Activated CD8-positive, alpha-beta T cell treated with anti-CD3 and anti-CD28 coated beads, Interleukin-2, amount 10 ng/mL, durations not matched to agents 7 days and 5 days (primary cell): Measurements from ENCODE around the gene HOGA1. TPM values are rescaled to one million over a fixed set of nuclear protein-coding genes. Genes with fewer than 3 reads are reported as not detected.
"Not testable (repeated sequence)": the region's sequence is repeated elsewhere in the genome, so short reads cannot be mapped to it uniquely, and the experiment has no call there.

Source experiments
- ATAC-seq: fragments of 150-1000 bp; cut with Tn5 transposase; one replicate; pipeline ENCODE4 v1.10.0; 2021; ENCODE audit warnings: moderate library complexity
- CTCF ChIA-PET: fragments of 350-600 bp; sonication (Branson Sonifier 250); formaldehyde crosslinking; loops from one replicate; lab custom pipeline; 2021; ENCODE audit warnings: antibody characterized with exemption; lab: Charles Lee
- POLR2A ChIA-PET: fragments of 350-600 bp; sonication (Branson Sonifier 250); formaldehyde crosslinking; loops from one replicate; lab custom pipeline; 2021; ENCODE audit warnings: antibody characterized with exemption; lab: Charles Lee
- DNase-seq: peaks from one replicate; pipeline ENCODE4 v3.0.0-alpha.2; 2020
- H3K27ac Mint-ChIP-seq: one replicate; pipeline ENCODE4 v1.8.0; 2021; ENCODE audit warnings: mild to moderate bottlenecking, mixed read lengths
- H3K27me3 Mint-ChIP-seq: one replicate; pipeline ENCODE4 v1.8.0; 2021; ENCODE audit warnings: low read depth, mixed read lengths
- H3K36me3 Mint-ChIP-seq: one replicate; pipeline ENCODE4 v1.8.0; 2021; ENCODE audit warnings: low read depth, mixed read lengths
- H3K4me1 Mint-ChIP-seq: one replicate; pipeline ENCODE4 v1.8.0; 2021; ENCODE audit warnings: low read depth, mixed read lengths
- H3K4me3 Mint-ChIP-seq: one replicate; pipeline ENCODE4 v1.8.0; 2021; ENCODE audit warnings: mild to moderate bottlenecking, mixed read lengths
- H3K9me3 Mint-ChIP-seq: one replicate; pipeline ENCODE4 v1.8.0; 2022; ENCODE audit warnings: mixed read lengths; ENCODE audit not compliant: insufficient read depth
- total RNA-seq, 2 experiments: library from RNA; stranded (reverse); gene quantifications; one replicate each; pipeline ENCODE4 v1.2.3, GENCODE V29; 2021

HOGA1 gene
- total RNA-seq, 2 experiments from 2014 or later: not detected

- Mint-ChIP-seq H3K9me3 (no peaks in the 10 kb centered on the region), H3K27me3 (no peaks in the 10 kb centered on the region), H3K4me1 (no peaks in the 10 kb centered on the region), H3K27ac (no peak within 1 kb of the TSS), H3K4me3 (no peak within 1 kb of the TSS), H3K36me3 (no peaks in the 10 kb centered on the region)
- ATAC-seq (peak; percentile 84), DNase-seq (peak; percentile 76)
- ChIA-PET POLR2A (no interaction called here), CTCF (interaction anchor here (0.6 to 3.8 kb wide), 29 partner anchors 9 to 535 kb away, joined by 3 to 22 read pairs (median 4); partner anchors contain the start of genes HOGA1, RRP12 and ZFYVE27)
Observed at GRCh38 chr10:97572214-97572989, 11.8 kb upstream of the HOGA1 start, which contains the start of gene ANKRD2. TSS of gene ANKRD2 (plus strand) at chr10:97572779. CDS start at chr10:97572789, 10 bp downstream.

GRCh38 chr10:97573021-97573420 lies 11.2 kb upstream of the HOGA1 start:
- no peaks in the 10 kb centered on the region for H3K4me1 Mint-ChIP-seq
- no peak overlapping the region for H3K4me3 Mint-ChIP-seq
- no peaks in the 10 kb centered on the region for H3K9me3 Mint-ChIP-seq
- ChIA-PET POLR2A (no interaction called here), CTCF (interaction anchor here (0.8 to 3.8 kb wide), 10 partner anchors 9 to 163 kb away, joined by 3 to 22 read pairs (median 7); partner anchors contain the start of genes HOGA1 and ZFYVE27)
- H3K36me3 Mint-ChIP-seq: no peaks in the 10 kb centered on the region
- H3K27me3 Mint-ChIP-seq: no peaks in the 10 kb centered on the region
- no peak for DNase-seq
- H3K27ac Mint-ChIP-seq: no peak overlapping the region
- no peak for ATAC-seq

- H3K27me3 Mint-ChIP-seq: no peaks in the 10 kb centered on the region
- ChIA-PET CTCF (interaction anchor here (0.8 to 3.8 kb wide), 3 partner anchors 20 to 110 kb away, joined by 3 to 22 read pairs (median 5); no protein-coding TSS in a partner anchor), POLR2A (no interaction called here)
- no peak overlapping the region for H3K27ac Mint-ChIP-seq
- H3K9me3 Mint-ChIP-seq: no peaks in the 10 kb centered on the region
- no peak overlapping the region for H3K4me3 Mint-ChIP-seq
- no peaks in the 10 kb centered on the region for H3K4me1 Mint-ChIP-seq
- no peak for ATAC-seq
- no peaks in the 10 kb centered on the region for H3K36me3 Mint-ChIP-seq
- DNase-seq: no peak
Observed at GRCh38 chr10:97573672-97574071, 10.5 kb upstream of the HOGA1 start.

GRCh38 chr10:97574374-97575126 lies 9.6 kb upstream of the HOGA1 start:
- H3K27ac Mint-ChIP-seq: no peak overlapping the region
- CTCF ChIA-PET: interaction anchor here (0.7 to 1.5 kb wide), 5 partner anchors 16 to 112 kb away, joined by 3 to 5 read pairs (median 4); partner anchors contain the start of gene AVPI1
- ATAC-seq: no peak
- no peaks in the 10 kb centered on the region for H3K36me3 Mint-ChIP-seq
- H3K4me1 Mint-ChIP-seq: no peaks in the 10 kb centered on the region
- no peak overlapping the region for H3K4me3 Mint-ChIP-seq
- POLR2A ChIA-PET: no interaction called here
- no peak for DNase-seq
- no peaks in the 10 kb centered on the region for H3K27me3 Mint-ChIP-seq
- no peaks in the 10 kb centered on the region for H3K9me3 Mint-ChIP-seq

DNA sequence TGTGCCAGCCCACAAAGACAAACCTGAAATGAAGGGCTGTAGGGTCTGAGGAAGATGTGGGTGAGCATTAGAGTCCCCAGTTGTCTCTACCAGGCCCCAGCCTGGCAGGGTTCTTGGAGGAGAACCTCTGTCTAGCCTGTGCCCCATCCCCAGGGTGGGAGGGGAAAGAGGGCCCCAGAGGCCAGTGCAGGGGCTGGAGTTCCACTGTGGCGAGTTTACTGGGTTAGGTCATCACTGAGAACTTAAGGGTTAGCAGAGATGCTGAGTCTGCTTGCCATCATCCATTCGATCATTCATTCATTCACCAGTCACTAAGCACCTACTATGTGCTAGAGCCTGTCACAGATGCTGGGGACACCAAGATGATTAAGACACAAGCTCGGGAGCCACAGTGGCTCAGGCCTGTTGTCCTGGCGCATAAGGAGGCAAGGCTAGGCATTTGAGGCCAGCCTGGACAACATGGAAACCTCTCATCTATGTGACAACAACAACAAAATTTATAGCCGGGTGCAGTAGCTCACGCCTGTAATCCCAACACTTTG lies 9.0 kb upstream of the HOGA1 start:
- Mint-ChIP-seq H3K27ac (no peak overlapping the region), H3K27me3 (no peaks in the 10 kb centered on the region), H3K36me3 (no peaks in the 10 kb centered on the region), H3K4me3 (no peak overlapping the region), H3K9me3 (no peaks in the 10 kb centered on the region), H3K4me1 (no peaks in the 10 kb centered on the region)
- ChIA-PET CTCF (interaction anchor here (0.9 to 1.5 kb wide), 4 partner anchors 35 to 112 kb away, joined by 3 to 5 read pairs (median 4); partner anchors contain the start of gene AVPI1), POLR2A (no interaction called here)
- DNase-seq (no peak), ATAC-seq (no peak)

DNA sequence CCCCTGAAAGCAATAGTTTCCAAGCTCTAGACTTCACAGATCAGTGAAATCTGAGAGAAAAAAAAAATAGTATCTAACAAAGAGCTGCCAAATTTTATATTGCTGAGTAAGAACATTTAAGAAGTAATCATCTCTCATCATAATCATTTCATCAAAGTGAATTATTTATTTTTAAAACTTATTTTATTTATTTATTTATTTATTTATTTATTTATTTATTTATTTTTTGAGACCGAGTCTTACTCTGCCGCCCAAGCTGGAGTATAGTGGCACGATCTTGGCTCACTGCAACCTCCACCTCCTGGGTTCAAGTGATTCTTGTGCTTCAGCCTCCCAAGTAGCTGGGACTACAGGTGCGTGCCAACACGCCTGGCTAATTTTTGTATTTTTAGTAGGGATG lies 7.7 kb upstream of the HOGA1 start:
- ATAC-seq, POLR2A ChIA-PET, H3K4me1 Mint-ChIP-seq, H3K4me3 Mint-ChIP-seq, H3K27me3 Mint-ChIP-seq, H3K36me3 Mint-ChIP-seq, H3K27ac Mint-ChIP-seq, H3K9me3 Mint-ChIP-seq, DNase-seq: not testable (repeated sequence)
- CTCF ChIA-PET: interaction anchor here (1.1 kb wide), 1 partner anchor 42 kb away, joined by 4 read pairs; no protein-coding TSS in a partner anchor

DNA sequence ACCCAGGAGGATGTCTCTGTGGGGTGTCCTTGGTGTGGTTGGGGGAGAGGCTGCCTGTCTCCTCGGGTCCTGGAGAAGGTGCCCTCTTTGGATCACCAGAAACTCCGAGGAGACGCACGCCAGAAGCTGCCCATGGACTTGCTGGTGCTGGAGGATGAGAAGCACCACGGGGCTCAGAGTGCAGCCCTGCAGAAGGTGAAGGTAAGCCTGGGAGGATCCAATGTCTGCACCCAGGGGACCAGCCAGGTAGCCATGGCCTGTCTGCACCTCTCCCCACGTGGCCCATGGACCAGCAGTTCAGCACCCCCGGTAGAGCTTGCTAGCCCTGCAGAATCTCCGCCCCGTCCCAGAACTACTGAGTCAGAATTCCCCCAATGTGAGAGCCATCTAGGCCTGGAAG lies 6.5 kb upstream of the HOGA1 start:
- CTCF ChIA-PET: no interaction called here
- ATAC-seq (no peak), DNase-seq (no peak)
- Mint-ChIP-seq H3K4me3 (no peak overlapping the region), H3K36me3 (no peaks in the 10 kb centered on the region), H3K27ac (no peak overlapping the region), H3K9me3 (no peaks in the 10 kb centered on the region), H3K4me1 (no peaks in the 10 kb centered on the region), H3K27me3 (no peaks in the 10 kb centered on the region)
- POLR2A ChIA-PET: no interaction called here

DNA sequence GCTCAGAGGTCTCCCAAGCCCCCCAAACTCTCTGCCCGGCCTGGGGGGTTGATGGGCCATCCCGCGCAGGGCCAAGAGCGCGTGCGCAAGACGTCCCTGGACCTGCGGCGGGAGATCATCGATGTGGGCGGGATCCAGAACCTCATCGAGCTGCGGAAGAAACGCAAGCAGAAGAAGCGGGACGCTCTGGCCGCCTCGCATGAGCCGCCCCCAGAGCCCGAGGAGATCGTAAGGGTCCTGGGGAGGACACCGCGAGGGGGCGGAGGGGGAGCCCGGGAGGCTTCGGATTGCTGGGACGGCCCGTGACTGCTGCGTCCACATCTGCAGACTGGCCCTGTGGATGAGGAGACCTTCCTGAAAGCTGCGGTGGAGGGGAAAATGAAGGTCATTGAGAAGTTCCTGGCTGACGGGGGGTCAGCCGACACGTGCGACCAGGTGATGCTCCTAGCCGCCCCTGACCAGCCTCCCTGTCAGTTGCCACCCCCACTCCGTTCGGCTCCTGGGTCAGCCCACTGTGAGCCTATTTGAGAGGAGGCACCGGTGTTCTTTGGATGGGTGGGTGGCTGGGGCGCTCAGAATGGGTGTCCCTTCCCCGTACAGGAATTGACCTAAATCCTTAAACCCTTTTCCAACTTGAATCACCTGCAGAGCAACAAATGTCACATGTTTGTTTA lies 5.9 kb upstream of the HOGA1 start:
- H3K27me3 Mint-ChIP-seq: no peaks in the 10 kb centered on the region
- no peak for ATAC-seq
- H3K4me3 Mint-ChIP-seq: no peak overlapping the region
- no peaks in the 10 kb centered on the region for H3K36me3 Mint-ChIP-seq
- no peaks in the 10 kb centered on the region for H3K9me3 Mint-ChIP-seq
- CTCF ChIA-PET: no interaction called here
- H3K4me1 Mint-ChIP-seq: no peaks in the 10 kb centered on the region
- DNase-seq: no peak
- POLR2A ChIA-PET: no interaction called here
- no peak overlapping the region for H3K27ac Mint-ChIP-seq

DNA sequence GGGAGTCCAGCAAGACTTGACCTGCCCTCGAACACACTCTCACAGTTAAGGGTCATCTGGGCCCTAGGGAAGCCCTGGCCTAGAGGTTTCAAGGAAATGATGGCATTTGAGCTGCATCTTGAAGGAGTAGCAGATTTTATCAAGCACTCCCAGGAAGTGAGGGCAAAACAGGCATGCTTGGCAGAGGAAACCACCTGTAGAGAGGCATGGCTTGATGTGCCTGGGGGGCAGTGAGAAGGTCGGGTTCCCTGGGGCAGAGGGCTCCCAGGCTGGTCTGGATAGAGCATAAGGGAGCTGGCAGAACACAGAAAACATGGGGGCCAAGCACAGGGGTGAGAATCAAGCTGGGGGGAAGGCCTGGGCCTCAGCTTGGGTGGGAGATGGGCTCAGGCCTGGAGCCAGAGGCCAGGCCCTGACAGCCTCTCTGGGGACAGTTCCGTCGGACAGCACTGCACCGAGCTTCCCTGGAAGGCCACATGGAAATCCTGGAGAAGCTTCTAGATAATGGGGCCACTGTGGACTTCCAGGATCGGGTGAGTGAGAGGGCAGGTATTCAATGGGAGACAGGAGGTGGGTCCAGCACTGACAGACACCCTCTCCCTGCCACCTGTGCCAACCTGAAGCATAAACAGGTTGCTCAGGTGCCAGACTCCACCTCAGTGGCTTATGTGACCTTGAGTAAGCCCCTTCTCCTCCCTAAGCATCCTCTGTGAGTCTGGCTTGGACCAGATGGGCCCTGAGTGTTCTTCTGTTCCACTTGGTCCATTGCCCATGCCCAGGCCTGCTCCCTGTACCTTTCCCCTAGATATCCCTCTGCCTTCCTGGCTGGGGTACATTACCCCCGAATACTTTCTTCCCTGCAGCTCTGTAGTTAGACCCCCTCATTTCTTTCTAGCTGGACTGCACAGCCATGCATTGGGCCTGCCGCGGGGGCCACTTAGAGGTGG lies 3.5 kb upstream of the HOGA1 start:
- Mint-ChIP-seq H3K27ac (no peak overlapping the region), H3K27me3 (no peaks in the 10 kb centered on the region), H3K4me3 (no peak overlapping the region), H3K4me1 (no peaks in the 10 kb centered on the region), H3K9me3 (no peaks in the 10 kb centered on the region), H3K36me3 (no peaks in the 10 kb centered on the region)
- POLR2A ChIA-PET: no interaction called here
- CTCF ChIA-PET: no interaction called here
- DNase-seq (no peak), ATAC-seq (no peak)

GRCh38 chr10:97582169-97582568 lies 2.0 kb upstream of the HOGA1 start:
- no peak for DNase-seq
- POLR2A ChIA-PET: no interaction called here
- H3K27ac Mint-ChIP-seq: no peak overlapping the region
- H3K36me3 Mint-ChIP-seq: no peaks in the 10 kb centered on the region
- CTCF ChIA-PET: no interaction called here
- H3K27me3 Mint-ChIP-seq: peaks cover 5% of the 10 kb centered on the region
- no peak overlapping the region for H3K4me3 Mint-ChIP-seq
- H3K4me1 Mint-ChIP-seq: no peaks in the 10 kb centered on the region
- no peaks in the 10 kb centered on the region for H3K9me3 Mint-ChIP-seq
- no peak for ATAC-seq
